ENCODE results near the gene DDX18. TPM values are rescaled to one million over a fixed set of nuclear protein-coding genes. Genes with fewer than 3 reads are reported as not detected.

DDX18 gene
- total RNA-seq (10 to 100 TPM; 21.9 to 40.4 (median 29.3) TPM), polyA plus RNA-seq (10 to 100 TPM; 17.5 to 31.2 TPM)
- long read RNA-seq, donor 1, transcript DDX18-201 (14 exons, 3,796 nt) = major isoform, 9 of 19 reads
- long read RNA-seq, donor 1, partial matches to known transcripts = 8 of 19 reads
- long read RNA-seq, donor 1, other reads (novel, unspliced or antisense) = 2 of 19 reads
- long read RNA-seq, donor 2, transcript DDX18-201 (14 exons, 3,796 nt) = major isoform, 12 of 16 reads
- long read RNA-seq, donor 2, partial matches to known transcripts = 4 of 16 reads
- long read RNA-seq, donor 2, other reads (novel, unspliced or antisense) = 0 of 16 reads
- long read RNA-seq, donor 3, transcript DDX18-201 (14 exons, 3,796 nt) = major isoform, 13 of 20 reads
- long read RNA-seq, donor 3, partial matches to known transcripts = 7 of 20 reads
- long read RNA-seq, donor 3, other reads (novel, unspliced or antisense) = 0 of 20 reads

DNA sequence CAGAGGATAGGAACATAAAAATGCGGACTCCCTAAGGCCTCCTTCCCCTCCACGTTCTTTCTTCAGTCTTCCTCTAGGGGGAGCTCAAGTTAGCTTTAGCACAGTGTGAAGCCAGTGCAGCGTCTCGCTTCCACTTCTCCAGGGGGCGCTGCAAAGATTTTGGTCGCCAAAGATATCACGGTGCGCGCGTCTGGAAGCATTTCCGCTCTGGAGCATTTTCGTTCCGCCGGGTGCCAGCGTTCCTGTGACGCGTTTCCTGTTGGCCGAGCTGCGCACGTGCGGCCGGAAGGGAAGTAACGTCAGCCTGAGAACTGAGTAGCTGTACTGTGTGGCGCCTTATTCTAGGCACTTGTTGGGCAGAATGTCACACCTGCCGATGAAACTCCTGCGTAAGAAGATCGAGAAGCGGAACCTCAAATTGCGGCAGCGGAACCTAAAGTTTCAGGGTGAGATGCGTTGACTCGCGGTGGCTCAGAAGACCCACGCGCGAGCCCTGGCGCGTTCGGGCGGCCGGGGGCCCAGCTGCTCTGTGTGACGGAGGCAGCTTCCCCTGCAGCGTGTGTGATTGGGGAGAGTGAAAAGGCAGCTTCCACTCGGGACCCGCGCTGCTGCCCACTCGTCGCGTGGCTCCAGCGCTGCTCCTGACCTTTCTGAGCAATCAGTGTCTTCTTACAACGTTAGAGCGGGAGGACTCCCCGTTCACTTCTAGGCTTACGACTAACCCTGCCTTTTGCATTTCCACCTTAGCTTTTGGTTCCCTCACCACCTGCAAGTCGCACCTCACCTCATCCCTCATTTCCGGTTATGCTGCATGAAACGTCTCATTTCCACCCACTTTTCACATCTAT is at the start of gene DDX18:
Gene DDX18 (plus strand): TSS at position 275 of the 848 bp plus-strand sequence. CDS start 87 bp downstream, at position 362.
- Histone ChIP-seq H3K4me1 (peaks cover 5 to 33% (median 24%) of the 10 kb centered on the region in 9 donors), H3K36me3 (peaks cover 0 to 39% (median 12%) of the 10 kb centered on the region in 9 donors), H3K27ac (peak within 1 kb of the TSS; percentile 63 to 95 (median 90)), H3K4me3 (peak within 1 kb of the TSS; percentile 62 to 98 (median 87)), H3K9me3 (peaks cover 0 to 3% (median 0%) of the 10 kb centered on the region in 11 donors), H3K27me3 (no peaks in the 10 kb centered on the region)
- peak; percentile 96 to 100 (median 98) for ATAC-seq
- TF ChIP-seq, protein P1, sequence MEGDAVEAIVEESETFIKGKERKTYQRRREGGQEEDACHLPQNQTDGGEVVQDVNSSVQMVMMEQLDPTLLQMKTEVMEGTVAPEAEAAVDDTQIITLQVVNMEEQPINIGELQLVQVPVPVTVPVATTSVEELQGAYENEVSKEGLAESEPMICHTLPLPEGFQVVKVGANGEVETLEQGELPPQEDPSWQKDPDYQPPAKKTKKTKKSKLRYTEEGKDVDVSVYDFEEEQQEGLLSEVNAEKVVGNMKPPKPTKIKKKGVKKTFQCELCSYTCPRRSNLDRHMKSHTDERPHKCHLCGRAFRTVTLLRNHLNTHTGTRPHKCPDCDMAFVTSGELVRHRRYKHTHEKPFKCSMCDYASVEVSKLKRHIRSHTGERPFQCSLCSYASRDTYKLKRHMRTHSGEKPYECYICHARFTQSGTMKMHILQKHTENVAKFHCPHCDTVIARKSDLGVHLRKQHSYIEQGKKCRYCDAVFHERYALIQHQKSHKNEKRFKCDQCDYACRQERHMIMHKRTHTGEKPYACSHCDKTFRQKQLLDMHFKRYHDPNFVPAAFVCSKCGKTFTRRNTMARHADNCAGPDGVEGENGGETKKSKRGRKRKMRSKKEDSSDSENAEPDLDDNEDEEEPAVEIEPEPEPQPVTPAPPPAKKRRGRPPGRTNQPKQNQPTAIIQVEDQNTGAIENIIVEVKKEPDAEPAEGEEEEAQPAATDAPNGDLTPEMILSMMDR (IDR thresholded peaks at IDR 0.05) = peak in 8 of 9 donors; percentile 93 to 100 (median 98)
- 0 to 1% methylated on average over 57 of the region's 57 CpGs for WGBS, 2 donors
- intact Hi-C loops (cut with DNase I) = loop anchor here in 4 of 10 donors (5.0 to 10.0 kb wide), 3 partner anchors 188 to 270 kb away; partner anchors contain the start of genes INSIG2 (in 2 of the 4) and CCDC93 (in 1 of the 4)
- DNase-seq = peak; percentile 95 to 98

DNA sequence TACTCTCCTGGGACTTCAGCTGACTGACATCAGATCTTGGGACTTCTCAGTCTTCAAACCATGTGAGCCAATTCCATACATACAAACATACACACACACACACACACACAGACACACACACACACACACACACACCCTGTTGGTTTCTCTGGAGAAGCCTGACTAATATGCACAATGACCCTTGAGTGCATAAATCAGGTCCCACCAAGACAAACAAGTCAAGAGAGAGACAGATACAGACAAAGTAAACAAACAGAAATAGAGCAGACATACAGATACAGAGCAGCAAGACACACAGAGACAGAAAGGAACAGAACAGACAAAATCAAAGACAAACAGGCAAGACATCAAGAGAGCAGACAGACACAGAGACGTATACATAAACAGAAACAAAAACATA is 43.8 kb upstream of the DDX18 start:
- Histone ChIP-seq H3K27ac (no peak overlapping the region), H3K27me3 (peaks cover 0 to 4% (median 0%) of the 10 kb centered on the region in 7 donors), H3K4me3 (no peak overlapping the region), H3K36me3 (no peaks in the 10 kb centered on the region), H3K9me3 (peaks cover 0 to 3% (median 0%) of the 10 kb centered on the region in 11 donors), H3K4me1 (no peaks in the 10 kb centered on the region)
- DNase-seq (no peak), ATAC-seq (no peak)
- TF ChIP-seq, protein P1 (IDR thresholded peaks at IDR 0.05) = no peak
- intact Hi-C loops (cut with DNase I) = loop anchor here in 6 of 10 donors (5.0 to 10.0 kb wide), 3 partner anchors 296 to 303 kb away; no protein-coding TSS in a partner anchor
- WGBS, 2 donors = 53 to 58% methylated on average over 1 of the region's 1 CpG

DNA sequence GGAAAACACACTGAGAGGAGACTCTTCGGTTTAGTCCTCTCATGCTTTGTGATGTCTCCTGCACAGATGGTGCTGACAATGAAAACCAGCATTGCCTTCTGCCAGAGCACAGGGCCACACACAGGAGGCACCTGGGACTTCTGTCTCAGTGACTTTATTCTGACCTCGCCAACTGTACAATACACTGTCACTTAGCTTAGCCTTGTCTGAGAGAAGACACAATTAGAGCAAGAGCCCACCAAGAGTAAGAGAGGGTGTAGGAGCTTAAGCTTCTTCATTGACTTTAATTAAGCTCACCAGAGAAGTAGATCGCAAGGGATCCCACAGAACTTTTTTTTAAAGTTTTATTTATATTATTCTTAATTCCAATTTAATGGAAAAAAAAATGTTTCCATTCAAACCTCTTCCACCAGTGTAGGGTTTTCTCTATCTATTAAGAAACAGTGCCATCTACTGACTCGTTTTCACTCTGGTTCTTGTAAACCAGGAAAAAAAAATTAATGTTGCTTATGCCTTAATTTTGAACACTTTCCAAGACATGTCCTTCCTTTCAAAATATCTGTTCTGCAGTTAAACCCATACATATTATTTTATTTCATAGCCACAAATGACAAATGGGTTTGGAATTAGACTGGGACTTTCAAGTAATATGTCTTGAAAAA is 42.4 kb upstream of the DDX18 start:
- 31 to 42% methylated on average over 4 of the region's 4 CpGs for WGBS, 2 donors
- TF ChIP-seq, protein P1 (IDR thresholded peaks at IDR 0.05) = peak in 7 of 9 donors; percentile 37 to 59 (median 45)
- H3K4me1 ChIP-seq = no peaks in the 10 kb centered on the region
- DNase-seq (no peak), ATAC-seq (no peak)
- H3K36me3 ChIP-seq = no peaks in the 10 kb centered on the region
- H3K27me3 ChIP-seq = peaks cover 0 to 7% (median 0%) of the 10 kb centered on the region in 7 donors
- no peak overlapping the region for H3K27ac ChIP-seq
- no peaks in the 10 kb centered on the region for H3K9me3 ChIP-seq
- no peak overlapping the region for H3K4me3 ChIP-seq
- intact Hi-C loops (cut with DNase I) = loop anchor here in 6 of 10 donors (5.0 to 10.0 kb wide), 3 partner anchors 297 to 305 kb away; no protein-coding TSS in a partner anchor

Measured in heart right ventricle (tissue), 16 donors.